PC-9 (cell line): ENCODE data around the gene BMAL2. TPM values are rescaled to one million over a fixed set of nuclear protein-coding genes. Genes with fewer than 3 reads are reported as not detected.

Source experiments
- BruUV-seq: library from RNA; stranded (reverse); fragments of 400-500 nt; replicated peaks from 2 replicates; lab custom pipeline; 2021; lab: Mats Ljungman, UMichigan
- CTCF ChIA-PET: fragments of 300-600 bp; sonication (Branson Sonifier 250); formaldehyde crosslinking; loops from one replicate; lab custom pipeline; 2022; ENCODE audit warnings: antibody characterized with exemption; lab: Charles Lee
- POLR2A ChIA-PET: fragments of 300-600 bp; sonication (Branson Sonifier 250); formaldehyde crosslinking; loops from one replicate; lab custom pipeline; 2022; ENCODE audit warnings: antibody characterized with exemption; ENCODE audit not compliant: unreplicated experiment; lab: Charles Lee
- DNase-seq, 2 experiments: peaks; one replicate each; pipeline versions ENCODE4 v3.0.0 to v3.0.0-alpha.2; 2015 to 2022; ENCODE audit warnings: mixed read lengths in 1 of 2
- H2AFZ ChIP-seq: fragments of 200-600 bp; sonication (generic); 2 replicates; pipeline ENCODE4 v1.8.1; 2017; ENCODE audit warnings: antibody characterized with exemption
- H3F3A ChIP-seq: fragments of 200-600 bp; sonication (generic); 2 replicates; pipeline ENCODE4 v1.8.1; 2017; ENCODE audit warnings: antibody characterized with exemption, mild to moderate bottlenecking, low read depth; ENCODE audit not compliant: insufficient read depth
- H3K27ac ChIP-seq: fragments of 200-600 bp; sonication (generic); 2 replicates; pipeline ENCODE4 v1.6.1; 2016; ENCODE audit warnings: mixed run types
- H3K27me3 ChIP-seq: fragments of 200-600 bp; sonication (generic); 2 replicates; pipeline ENCODE4 v1.6.1; 2016; ENCODE audit warnings: low read depth, mixed run types; ENCODE audit not compliant: insufficient read depth
- H3K36me3 ChIP-seq: fragments of 200-600 bp; sonication (generic); 2 replicates; pipeline ENCODE4 v1.6.1; 2016; ENCODE audit warnings: low read depth, mixed run types
- H3K4me1 ChIP-seq: fragments of 200-600 bp; sonication (generic); replicated peaks from 2 replicates; pipeline ENCODE4 v1.6.1; 2016; ENCODE audit warnings: mixed run types; ENCODE audit not compliant: insufficient read depth
- H3K4me2 ChIP-seq: fragments of 200-600 bp; sonication (generic); 2 replicates; pipeline ENCODE4 v1.6.1; 2017; ENCODE audit warnings: mixed run types
- H3K4me3 ChIP-seq: fragments of 200-600 bp; sonication (generic); 2 replicates; pipeline ENCODE4 v1.6.1; 2016; ENCODE audit warnings: mixed run types
- H3K79me2 ChIP-seq: fragments of 200-600 bp; sonication (generic); 2 replicates; pipeline ENCODE4 v1.6.1; 2017; ENCODE audit warnings: low read depth, mixed run types
- H3K9me2 ChIP-seq: fragments of 200-600 bp; sonication (generic); 2 replicates; pipeline ENCODE4 v1.8.1; 2017; ENCODE audit warnings: mild to moderate bottlenecking; ENCODE audit not compliant: insufficient read depth
- H3K9me3 ChIP-seq: fragments of 200-600 bp; sonication (generic); 2 replicates; pipeline ENCODE4 v1.8.1; 2016; ENCODE audit warnings: low read depth; ENCODE audit not compliant: insufficient read depth
- H4K20me1 ChIP-seq: fragments of 200-600 bp; sonication (generic); 2 replicates; pipeline ENCODE4 v1.8.1; 2017; ENCODE audit not compliant: insufficient read depth
- EZH2 ChIP-seq: fragments of 200-600 bp; sonication (generic); IDR thresholded peaks from 2 replicates; pipeline ENCODE4 v1.8.0; 2017; ENCODE audit warnings: antibody characterized with exemption, low read depth
- intact Hi-C: fragments of 100-400 bp; cut with micrococcal nuclease; formaldehyde crosslinking; loops from one replicate; pipeline ENCODE4 v1.10.0; 2022; ENCODE audit not compliant: unreplicated experiment
- total RNA-seq: library from RNA; stranded (reverse); gene quantifications from 2 replicates; pipeline ENCODE4 v1.2.3, GENCODE V29; 2021
- TF ChIP-seq, protein P1 (sequence below): fragments of 200-600 bp; sonication (generic); conservative IDR thresholded peaks from 2 replicates; pipeline ENCODE4 v1.6.1; 2017; ENCODE audit warnings: mixed run types, antibody characterized with exemption, mild to moderate bottlenecking, moderate library complexity

The BMAL2 gene
- total RNA-seq, 1 experiment from 2014 or later, result 87.9 TPM

GRCh38 chr12:27305673-27306456 is 26.8 kb upstream of the BMAL2 start:
- peak in 1 of 2 experiments; percentile 59 for DNase-seq
- H2AFZ ChIP-seq, result no peak overlapping the region
- no peak overlapping the region for H3K27ac ChIP-seq
- intact Hi-C loops, result loop anchor here (1.0 to 10.0 kb wide), 6 partner anchors 79 to 453 kb away; partner anchors contain the start of genes FGFR1OP2, INTS13 and TM7SF3
- no peak for TF ChIP-seq EZH2
- TF ChIP-seq, protein P1, sequence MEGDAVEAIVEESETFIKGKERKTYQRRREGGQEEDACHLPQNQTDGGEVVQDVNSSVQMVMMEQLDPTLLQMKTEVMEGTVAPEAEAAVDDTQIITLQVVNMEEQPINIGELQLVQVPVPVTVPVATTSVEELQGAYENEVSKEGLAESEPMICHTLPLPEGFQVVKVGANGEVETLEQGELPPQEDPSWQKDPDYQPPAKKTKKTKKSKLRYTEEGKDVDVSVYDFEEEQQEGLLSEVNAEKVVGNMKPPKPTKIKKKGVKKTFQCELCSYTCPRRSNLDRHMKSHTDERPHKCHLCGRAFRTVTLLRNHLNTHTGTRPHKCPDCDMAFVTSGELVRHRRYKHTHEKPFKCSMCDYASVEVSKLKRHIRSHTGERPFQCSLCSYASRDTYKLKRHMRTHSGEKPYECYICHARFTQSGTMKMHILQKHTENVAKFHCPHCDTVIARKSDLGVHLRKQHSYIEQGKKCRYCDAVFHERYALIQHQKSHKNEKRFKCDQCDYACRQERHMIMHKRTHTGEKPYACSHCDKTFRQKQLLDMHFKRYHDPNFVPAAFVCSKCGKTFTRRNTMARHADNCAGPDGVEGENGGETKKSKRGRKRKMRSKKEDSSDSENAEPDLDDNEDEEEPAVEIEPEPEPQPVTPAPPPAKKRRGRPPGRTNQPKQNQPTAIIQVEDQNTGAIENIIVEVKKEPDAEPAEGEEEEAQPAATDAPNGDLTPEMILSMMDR, result peak; percentile 84
- H3K27me3 ChIP-seq, result no peaks in the 10 kb centered on the region
- no peaks in the 10 kb centered on the region for H4K20me1 ChIP-seq
- H3K9me2 ChIP-seq, result no peaks in the 10 kb centered on the region
- no peaks in the 10 kb centered on the region for H3K79me2 ChIP-seq
- ChIA-PET CTCF (interaction anchor here (0.6 to 2.9 kb wide), 16 partner anchors 22 to 1689 kb away, joined by 3 to 19 read pairs (median 6); partner anchors contain the start of genes BMAL2, MED21, STK38L and TM7SF3), POLR2A (interaction anchor here (0.6 to 0.7 kb wide), 6 partner anchors 22 to 472 kb away, joined by 3 to 14 read pairs (median 6); partner anchors contain the start of genes FGFR1OP2 and MED21)
- no peak overlapping the region for H3K4me2 ChIP-seq
- peaks cover 6% of the 10 kb centered on the region; the same call in 1 of the 2 replicates for H3K36me3 ChIP-seq
- no peaks in the 10 kb centered on the region; the same call in 1 of the 2 replicates for H3F3A ChIP-seq
- H3K9me3 ChIP-seq, result no peaks in the 10 kb centered on the region
- H3K4me3 ChIP-seq, result no peak overlapping the region
- no peaks in the 10 kb centered on the region for H3K4me1 ChIP-seq
- BruUV-seq, result no TSS peak

DNA sequence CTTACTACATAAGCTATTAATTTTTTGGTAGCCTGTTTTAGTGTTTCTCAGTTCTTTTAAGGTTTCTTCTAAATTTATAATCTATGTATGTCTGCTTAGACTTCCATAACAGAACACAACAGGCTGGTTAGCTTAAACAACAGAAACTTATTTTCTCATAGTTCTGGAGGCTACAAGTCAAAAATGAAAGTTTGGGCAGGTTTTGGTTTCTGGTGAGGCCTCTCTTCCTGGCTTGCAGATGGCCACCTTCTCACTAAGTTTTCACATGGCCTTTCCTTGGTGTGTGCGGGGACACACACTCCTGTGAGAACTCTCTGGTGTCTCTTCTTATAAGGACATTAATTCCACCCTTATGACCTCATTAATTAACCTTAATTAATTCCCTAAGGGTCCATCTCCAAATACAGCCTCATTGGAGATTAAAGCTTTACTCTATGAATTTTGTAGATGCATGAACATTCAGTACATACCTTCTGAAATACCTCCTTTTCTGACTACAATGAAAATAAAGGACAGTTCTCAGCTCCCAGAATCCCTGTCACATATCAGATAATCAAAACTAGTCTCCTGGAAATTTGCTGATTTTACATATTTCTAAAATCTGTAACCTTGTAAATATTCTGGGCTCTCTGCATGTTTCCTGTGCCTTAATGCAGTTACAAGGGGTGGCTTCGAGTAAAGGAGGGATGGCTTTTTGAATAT is 23.2 kb upstream of the BMAL2 start:
- no peaks in the 10 kb centered on the region for H3K9me3 ChIP-seq
- DNase-seq, result no peak
- no peaks in the 10 kb centered on the region; the same call in 1 of the 2 replicates for H3F3A ChIP-seq
- H3K27me3 ChIP-seq, result no peaks in the 10 kb centered on the region
- CTCF ChIA-PET, result interaction anchor here (1.4 kb wide), 1 partner anchor 7 kb away, joined by 5 read pairs; no protein-coding TSS in a partner anchor
- H3K4me3 ChIP-seq, result no peak overlapping the region
- no peaks in the 10 kb centered on the region for H3K79me2 ChIP-seq
- no peak overlapping the region for H3K27ac ChIP-seq
- no peak overlapping the region for H2AFZ ChIP-seq
- H3K9me2 ChIP-seq, result no peaks in the 10 kb centered on the region
- no peak overlapping the region for H3K4me2 ChIP-seq
- no peak for TF ChIP-seq EZH2
- TF ChIP-seq, protein P1, result no peak
- no peaks in the 10 kb centered on the region for H4K20me1 ChIP-seq
- POLR2A ChIA-PET, result no interaction called here
- no TSS peak for BruUV-seq
- no peaks in the 10 kb centered on the region for H3K4me1 ChIP-seq
- intact Hi-C loops, result loop anchor here (5.0 to 10.0 kb wide), 2 partner anchors 167 to 375 kb away; partner anchors contain the start of genes FGFR1OP2 and INTS13
- peaks cover 6% of the 10 kb centered on the region; the same call in 1 of the 2 replicates for H3K36me3 ChIP-seq

- Histone ChIP-seq H3K36me3 (peaks cover 8% of the 10 kb centered on the region; the same call in 1 of the 2 replicates), H3K9me3 (no peaks in the 10 kb centered on the region), H4K20me1 (no peaks in the 10 kb centered on the region), H3K4me3 (no peak overlapping the region), H3K4me1 (no peaks in the 10 kb centered on the region), H3K27me3 (no peaks in the 10 kb centered on the region), H3K27ac (no peak overlapping the region), H3F3A (no peaks in the 10 kb centered on the region; the same call in 1 of the 2 replicates), H3K79me2 (no peaks in the 10 kb centered on the region), H3K9me2 (no peaks in the 10 kb centered on the region), H3K4me2 (no peak overlapping the region), H2AFZ (no peak overlapping the region)
- intact Hi-C loops, result loop anchor here (5.0 to 10.0 kb wide), 2 partner anchors 168 to 375 kb away; partner anchors contain the start of genes FGFR1OP2 and INTS13
- BruUV-seq, result TSS peak; percentile 9
- no peak for TF ChIP-seq EZH2
- TF ChIP-seq, protein P1, result no peak
- CTCF ChIA-PET, result no interaction called here
- POLR2A ChIA-PET, result no interaction called here
- no peak for DNase-seq
Observed at GRCh38 chr12:27309995-27310315, 22.7 kb upstream of the BMAL2 start.
